A673 (cell line): ENCODE measurements around the gene NAXE. TPM values are rescaled to one million over a fixed set of nuclear protein-coding genes. Genes with fewer than 3 reads are reported as not detected.

ENCODE experiments used
- BruUV-seq: library from RNA; stranded (reverse); fragments of 400-500 nt; replicated peaks from 2 replicates; lab custom pipeline; 2021; lab: Mats Ljungman, UMichigan
- CTCF ChIA-PET: fragments of 300-600 bp; sonication (Branson Sonifier 250); formaldehyde crosslinking; loops from one replicate; lab custom pipeline; 2022; ENCODE audit warnings: antibody characterized with exemption; lab: Charles Lee
- POLR2A ChIA-PET: fragments of 300-600 bp; sonication (Branson Sonifier 250); formaldehyde crosslinking; loops from one replicate; lab custom pipeline; 2022; ENCODE audit warnings: antibody characterized with exemption; ENCODE audit not compliant: low non-redundant PET; lab: Charles Lee
- DNase-seq: peaks from one replicate; pipeline ENCODE4 v3.0.0-alpha.2; 2015; ENCODE audit warnings: low spot score
- H3K27ac ChIP-seq: fragments of 200-600 bp; sonication (generic); 2 replicates; pipeline ENCODE4 v1.5.1; 2016; ENCODE audit warnings: mixed run types, low read depth, mild to moderate bottlenecking, mixed read lengths, antibody characterized with exemption, low read length; ENCODE audit not compliant: poor library complexity, severe bottlenecking
- H3K27me3 ChIP-seq: fragments of 200-600 bp; sonication (generic); replicated peaks from 2 replicates; pipeline ENCODE4 v1.6.1; 2017; ENCODE audit warnings: mixed run types, low read depth, mild to moderate bottlenecking, mixed read lengths, antibody characterized with exemption, low read length; ENCODE audit not compliant: insufficient read depth, poor library complexity
- H3K36me3 ChIP-seq: fragments of 200-600 bp; sonication (generic); 2 replicates; pipeline ENCODE4 v1.6.1; 2016; ENCODE audit warnings: mixed run types, mild to moderate bottlenecking, mixed read lengths, antibody characterized with exemption, low read length; ENCODE audit not compliant: insufficient read depth, poor library complexity, severe bottlenecking
- H3K4me1 ChIP-seq: fragments of 200-600 bp; sonication (generic); 2 replicates; pipeline ENCODE4 v1.6.1; 2017; ENCODE audit warnings: mixed run types, mild to moderate bottlenecking, mixed read lengths, antibody characterized with exemption, low read length; ENCODE audit not compliant: insufficient read depth, poor library complexity, severe bottlenecking
- H3K4me3 ChIP-seq: fragments of 200-600 bp; sonication (generic); 2 replicates; pipeline ENCODE4 v1.5.1; 2016; ENCODE audit warnings: low read depth, mixed run types, mild to moderate bottlenecking, mixed read lengths, low read length; ENCODE audit not compliant: poor library complexity, severe bottlenecking
- H3K9me3 ChIP-seq: fragments of 200-600 bp; sonication (generic); 2 replicates; pipeline ENCODE4 v1.6.1; 2016; ENCODE audit warnings: mixed run types, low read depth, mild to moderate bottlenecking, mixed read lengths, antibody characterized with exemption, low read length; ENCODE audit not compliant: poor library complexity, severe bottlenecking
- CTCF ChIP-seq: fragments of 300-800, 200-600 bp; sonication (generic); conservative IDR thresholded peaks from 2 replicates; pipeline ENCODE4 v1.5.1; 2017; ENCODE audit warnings: low read depth, mild to moderate bottlenecking, antibody characterized with exemption, low read length, moderate library complexity, mixed read lengths
- EZH2 ChIP-seq: fragments of 200-600 bp; sonication (generic); IDR thresholded peaks from 2 replicates; pipeline ENCODE4 v1.6.1; 2017; ENCODE audit warnings: borderline replicate concordance, low read depth, mild to moderate bottlenecking, mixed read lengths, antibody characterized with exemption, low read length; ENCODE audit not compliant: poor library complexity, severe bottlenecking
- intact Hi-C: fragments of 100-400 bp; cut with micrococcal nuclease; formaldehyde crosslinking; loops from one replicate; pipeline ENCODE4 v1.10.0; 2022; ENCODE audit not compliant: unreplicated experiment
- total RNA-seq: library from RNA; stranded (reverse); gene quantifications from 2 replicates; pipeline ENCODE4 v1.2.3, GENCODE V29; 2021

NAXE gene
- total RNA-seq, 1 experiment from 2014 or later = 125 TPM

- H3K4me3 ChIP-seq = no peak overlapping the region
- POLR2A ChIA-PET = no interaction called here
- H3K4me1 ChIP-seq = no peaks in the 10 kb centered on the region
- H3K36me3 ChIP-seq = peaks cover 12% of the 10 kb centered on the region
- no TSS peak for BruUV-seq
- no peak for TF ChIP-seq EZH2
- no peak for TF ChIP-seq CTCF
- no peaks in the 10 kb centered on the region for H3K9me3 ChIP-seq
- H3K27ac ChIP-seq = no peak overlapping the region
- intact Hi-C loops = no loop called here
- DNase-seq = no peak
- CTCF ChIA-PET = no interaction called here
- H3K27me3 ChIP-seq = no peaks in the 10 kb centered on the region
Observed at GRCh38 chr1:156549390-156549789, 42.2 kb upstream of the NAXE start.

GRCh38 chr1:156549831-156550230 is 41.7 kb upstream of the NAXE start:
- no peak for DNase-seq
- TF ChIP-seq EZH2 = no peak
- H3K27ac ChIP-seq = no peak overlapping the region
- CTCF ChIA-PET = no interaction called here
- H3K4me1 ChIP-seq = no peaks in the 10 kb centered on the region
- no peak overlapping the region for H3K4me3 ChIP-seq
- H3K36me3 ChIP-seq = peaks cover 14% of the 10 kb centered on the region
- H3K9me3 ChIP-seq = no peaks in the 10 kb centered on the region
- POLR2A ChIA-PET = interaction anchor here (0.6 kb wide), 1 partner anchor 58 kb away, joined by 3 read pairs; no protein-coding TSS in a partner anchor
- intact Hi-C loops = no loop called here
- no TSS peak for BruUV-seq
- no peaks in the 10 kb centered on the region for H3K27me3 ChIP-seq

- no peak for DNase-seq
- Histone ChIP-seq H3K27ac (no peak overlapping the region), H3K9me3 (no peaks in the 10 kb centered on the region), H3K4me1 (no peaks in the 10 kb centered on the region), H3K4me3 (no peak overlapping the region), H3K36me3 (peaks cover 14% of the 10 kb centered on the region), H3K27me3 (no peaks in the 10 kb centered on the region)
- TF ChIP-seq EZH2 (no peak), CTCF (no peak)
- ChIA-PET POLR2A (interaction anchor here (0.6 kb wide), 1 partner anchor 58 kb away, joined by 3 read pairs; no protein-coding TSS in a partner anchor), CTCF (no interaction called here)
- BruUV-seq = no TSS peak
- intact Hi-C loops = no loop called here
Observed at GRCh38 chr1:156550346-156550745, 41.2 kb upstream of the NAXE start.

- BruUV-seq = no TSS peak
- no peaks in the 10 kb centered on the region for H3K9me3 ChIP-seq
- TF ChIP-seq CTCF (no peak), EZH2 (no peak)
- H3K27me3 ChIP-seq = no peaks in the 10 kb centered on the region
- no peaks in the 10 kb centered on the region for H3K4me1 ChIP-seq
- no peak for DNase-seq
- intact Hi-C loops = no loop called here
- CTCF ChIA-PET = no interaction called here
- H3K36me3 ChIP-seq = peaks cover 22% of the 10 kb centered on the region
- H3K27ac ChIP-seq = no peak overlapping the region
- H3K4me3 ChIP-seq = no peak overlapping the region
- POLR2A ChIA-PET = no interaction called here
Observed at GRCh38 chr1:156551066-156551643, 40.4 kb upstream of the NAXE start.
